MCF 10A (cell line): ENCODE measurements around the gene FBLIM1. TPM values are rescaled to one million over a fixed set of nuclear protein-coding genes. Genes with fewer than 3 reads are reported as not detected.

Source experiments
- BruUV-seq: library from RNA; stranded (reverse); fragments of 400-500 nt; replicated peaks from 2 replicates; lab custom pipeline; 2021; lab: Mats Ljungman, UMichigan
- CTCF ChIA-PET: fragments of 300-600 bp; sonication (Branson Sonifier 250); formaldehyde crosslinking; extraction: SDS; loops from one replicate; lab custom pipeline; 2021; ENCODE audit warnings: antibody characterized with exemption, inconsistent platforms; lab: Yijun Ruan, JAX
- POLR2A ChIA-PET: fragments of 300-600, 350-650 bp; sonication (Branson Sonifier 250); formaldehyde crosslinking; extraction: SDS; loops from one replicate; lab custom pipeline; 2020; ENCODE audit warnings: antibody characterized with exemption, inconsistent platforms; lab: Yijun Ruan, JAX
- DNase-seq: peaks from one replicate; pipeline ENCODE4 v3.0.0-alpha.2; 2018; ENCODE audit not compliant: unreplicated experiment
- H3K27ac Mint-ChIP-seq: one replicate; pipeline ENCODE4 v1.8.0; 2022; ENCODE audit warnings: mild to moderate bottlenecking, low read depth, mixed read lengths; ENCODE audit not compliant: unreplicated experiment
- H3K27me3 Mint-ChIP-seq: one replicate; pipeline ENCODE4 v1.8.0; 2022; ENCODE audit warnings: mixed read lengths; ENCODE audit not compliant: insufficient read depth, unreplicated experiment
- H3K36me3 Mint-ChIP-seq: one replicate; pipeline ENCODE4 v1.8.0; 2022; ENCODE audit warnings: mild to moderate bottlenecking, moderate library complexity, mixed read lengths; ENCODE audit not compliant: insufficient read depth, unreplicated experiment
- H3K4me1 Mint-ChIP-seq: one replicate; pipeline ENCODE4 v1.8.0; 2022; ENCODE audit warnings: mixed read lengths; ENCODE audit not compliant: insufficient read depth, unreplicated experiment
- H3K4me3 Mint-ChIP-seq: one replicate; pipeline ENCODE4 v1.8.0; 2022; ENCODE audit warnings: mild to moderate bottlenecking, moderate library complexity, mixed read lengths; ENCODE audit not compliant: unreplicated experiment
- H3K9me3 Mint-ChIP-seq: one replicate; pipeline ENCODE4 v1.8.0; 2022; ENCODE audit warnings: mixed read lengths; ENCODE audit not compliant: unreplicated experiment
- intact Hi-C: fragments of 100-400 bp; cut with micrococcal nuclease; formaldehyde crosslinking; loops from 2 replicates; pipeline ENCODE4 v1.14.1; 2022
- total RNA-seq: library from RNA; stranded (reverse); gene quantifications from 2 replicates; pipeline ENCODE4 v1.2.3, GENCODE V29; 2022
- TF ChIP-seq, protein P1 (sequence below): fragments of 200-600 bp; IDR thresholded peaks from one replicate; pipeline ENCODE4 v1.8.0; 2022; ENCODE audit warnings: antibody characterized with exemption, mild to moderate bottlenecking; ENCODE audit not compliant: unreplicated experiment

Gene FBLIM1
- total RNA-seq, 1 experiment from 2014 or later, result 101 TPM

DNA sequence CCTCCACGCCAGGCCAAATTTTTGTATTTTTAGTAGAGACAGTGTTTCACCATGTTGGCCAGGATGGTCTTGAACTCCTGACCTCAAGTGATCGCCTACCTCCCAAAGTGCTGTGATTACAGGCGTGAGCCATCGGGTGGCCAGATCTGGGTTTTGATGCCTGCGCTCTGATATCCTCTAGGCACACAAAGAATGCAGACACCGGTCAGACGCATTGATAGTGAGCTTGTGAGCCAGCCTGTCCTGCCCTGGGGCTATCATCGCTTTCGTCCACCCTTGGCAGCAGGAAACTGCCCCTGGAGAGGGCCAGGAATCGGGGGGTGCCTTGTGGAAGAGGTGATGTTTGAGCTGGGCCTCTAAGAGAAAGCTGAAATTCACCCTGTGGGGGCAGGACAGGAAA, 4.0 kb downstream of the FBLIM1 start:
- CTCF ChIA-PET, result interaction anchor here (0.7 kb wide), 2 partner anchors 32 to 247 kb away, joined by 3 read pairs; no protein-coding TSS in a partner anchor
- no TSS peak for BruUV-seq
- H3K36me3 Mint-ChIP-seq, result peaks cover 37% of the 10 kb centered on the region
- H3K4me3 Mint-ChIP-seq, result no peak overlapping the region
- peaks cover 26% of the 10 kb centered on the region for H3K4me1 Mint-ChIP-seq
- no peak for DNase-seq
- no peak overlapping the region for H3K27ac Mint-ChIP-seq
- intact Hi-C loops, result no loop called here
- H3K9me3 Mint-ChIP-seq, result no peaks in the 10 kb centered on the region
- TF ChIP-seq, protein P1, sequence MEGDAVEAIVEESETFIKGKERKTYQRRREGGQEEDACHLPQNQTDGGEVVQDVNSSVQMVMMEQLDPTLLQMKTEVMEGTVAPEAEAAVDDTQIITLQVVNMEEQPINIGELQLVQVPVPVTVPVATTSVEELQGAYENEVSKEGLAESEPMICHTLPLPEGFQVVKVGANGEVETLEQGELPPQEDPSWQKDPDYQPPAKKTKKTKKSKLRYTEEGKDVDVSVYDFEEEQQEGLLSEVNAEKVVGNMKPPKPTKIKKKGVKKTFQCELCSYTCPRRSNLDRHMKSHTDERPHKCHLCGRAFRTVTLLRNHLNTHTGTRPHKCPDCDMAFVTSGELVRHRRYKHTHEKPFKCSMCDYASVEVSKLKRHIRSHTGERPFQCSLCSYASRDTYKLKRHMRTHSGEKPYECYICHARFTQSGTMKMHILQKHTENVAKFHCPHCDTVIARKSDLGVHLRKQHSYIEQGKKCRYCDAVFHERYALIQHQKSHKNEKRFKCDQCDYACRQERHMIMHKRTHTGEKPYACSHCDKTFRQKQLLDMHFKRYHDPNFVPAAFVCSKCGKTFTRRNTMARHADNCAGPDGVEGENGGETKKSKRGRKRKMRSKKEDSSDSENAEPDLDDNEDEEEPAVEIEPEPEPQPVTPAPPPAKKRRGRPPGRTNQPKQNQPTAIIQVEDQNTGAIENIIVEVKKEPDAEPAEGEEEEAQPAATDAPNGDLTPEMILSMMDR, result no peak
- POLR2A ChIA-PET, result interaction anchor here (0.5 to 1.2 kb wide), 2 partner anchors 82 to 85 kb away, joined by 3 to 5 read pairs; no protein-coding TSS in a partner anchor
- no peaks in the 10 kb centered on the region for H3K27me3 Mint-ChIP-seq

GRCh38 chr1:15764269-15764764, 5.7 kb downstream of the FBLIM1 start:
- intact Hi-C loops, result no loop called here
- ChIA-PET POLR2A (interaction anchor here (0.7 to 3.0 kb wide), 8 partner anchors 9 to 159 kb away, joined by 3 to 33 read pairs (median 4); no protein-coding TSS in a partner anchor), CTCF (interaction anchor here (0.9 kb wide), 1 partner anchor 26 kb away, joined by 3 read pairs; no protein-coding TSS in a partner anchor)
- TF ChIP-seq, protein P1, result no peak
- no TSS peak for BruUV-seq
- peak; percentile 65 for DNase-seq
- Mint-ChIP-seq H3K9me3 (no peaks in the 10 kb centered on the region), H3K4me3 (peak overlapping the region; percentile 42), H3K27me3 (no peaks in the 10 kb centered on the region), H3K27ac (peak overlapping the region; percentile 50), H3K4me1 (peaks cover 26% of the 10 kb centered on the region), H3K36me3 (peaks cover 52% of the 10 kb centered on the region)

DNA sequence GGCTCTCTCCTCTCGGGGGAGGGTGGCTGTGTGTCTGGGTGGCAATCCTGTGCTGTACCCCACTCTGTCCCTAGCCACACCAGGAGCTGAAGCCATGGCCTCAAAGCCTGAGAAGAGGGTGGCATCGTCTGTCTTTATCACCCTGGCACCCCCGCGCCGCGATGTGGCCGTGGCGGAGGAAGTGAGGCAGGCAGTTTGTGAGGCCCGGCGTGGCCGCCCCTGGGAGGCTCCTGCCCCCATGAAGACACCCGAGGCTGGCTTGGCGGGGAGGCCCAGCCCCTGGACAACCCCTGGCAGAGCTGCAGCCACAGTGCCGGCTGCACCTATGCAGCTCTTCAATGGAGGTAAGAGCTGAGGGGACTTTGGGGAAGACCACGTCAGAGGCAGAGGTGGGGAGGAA, 6.3 kb downstream of the FBLIM1 start:
- BruUV-seq, result TSS peak; percentile 44
- H3K36me3 Mint-ChIP-seq, result peaks cover 54% of the 10 kb centered on the region
- H3K9me3 Mint-ChIP-seq, result no peaks in the 10 kb centered on the region
- H3K4me1 Mint-ChIP-seq, result peaks cover 26% of the 10 kb centered on the region
- peak overlapping the region; percentile 50 for H3K27ac Mint-ChIP-seq
- ChIA-PET CTCF (interaction anchor here (0.9 kb wide), 1 partner anchor 26 kb away, joined by 3 read pairs; no protein-coding TSS in a partner anchor), POLR2A (interaction anchor here (0.7 to 3.0 kb wide), 10 partner anchors 8 to 158 kb away, joined by 3 to 33 read pairs (median 8); no protein-coding TSS in a partner anchor)
- intact Hi-C loops, result no loop called here
- peak overlapping the region; percentile 42 for H3K4me3 Mint-ChIP-seq
- TF ChIP-seq, protein P1, result no peak
- DNase-seq, result no peak
- no peaks in the 10 kb centered on the region for H3K27me3 Mint-ChIP-seq

- H3K27ac Mint-ChIP-seq, result peak overlapping the region; percentile 52
- TSS peak; percentile 90 for BruUV-seq
- ChIA-PET CTCF (interaction anchor here (0.6 to 1.9 kb wide), 2 partner anchors 26 to 68 kb away, joined by 3 to 8 read pairs; no protein-coding TSS in a partner anchor), POLR2A (interaction anchor here (0.6 to 3.0 kb wide), 22 partner anchors 9 to 450 kb away, joined by 3 to 33 read pairs (median 4); partner anchors contain the start of gene DNAJC16)
- H3K9me3 Mint-ChIP-seq, result no peaks in the 10 kb centered on the region
- peak overlapping the region; percentile 52 for H3K4me3 Mint-ChIP-seq
- intact Hi-C loops, result no loop called here
- TF ChIP-seq, protein P1, result no peak
- H3K36me3 Mint-ChIP-seq, result peaks cover 61% of the 10 kb centered on the region
- no peaks in the 10 kb centered on the region for H3K27me3 Mint-ChIP-seq
- DNase-seq, result peak; percentile 97
- H3K4me1 Mint-ChIP-seq, result peaks cover 26% of the 10 kb centered on the region
These were observed 7.0 kb downstream of the FBLIM1 start for GRCh38 chr1:15765495-15766194.
